Naive thymus-derived CD4-positive, alpha-beta T cell (primary cell): Measurements from ENCODE around the gene CCER1. TPM values are rescaled to one million over a fixed set of nuclear protein-coding genes. Genes with fewer than 3 reads are reported as not detected.

Source experiments
- ATAC-seq: fragments of 150-1000 bp; cut with Tn5 transposase; 2 replicates; pipeline ENCODE4 v1.10.0; 2021; ENCODE audit warnings: mild to moderate bottlenecking, moderate library complexity
- CTCF ChIA-PET: fragments of 350-600 bp; sonication (Branson Sonifier 250); formaldehyde crosslinking; loops from one replicate; lab custom pipeline; 2021; ENCODE audit warnings: antibody characterized with exemption; lab: Charles Lee
- POLR2A ChIA-PET: fragments of 350-600 bp; sonication (Branson Sonifier 250); formaldehyde crosslinking; loops from one replicate; lab custom pipeline; 2021; ENCODE audit warnings: antibody characterized with exemption, inconsistent platforms; lab: Charles Lee
- DNase-seq, 9 donors: peaks; one replicate each; pipeline versions ENCODE4 v3.0.0 to v3.0.0-alpha.2; 2020 to 2022; ENCODE audit warnings: mixed read lengths in 1 of 9
- H3K27ac ChIP-seq: one replicate; pipeline ENCODE4 v1.7.0; 2013; ENCODE audit warnings: mild to moderate bottlenecking, low read depth, low read length, moderate library complexity
- H3K27me3 ChIP-seq, 2 donors: one replicate each; pipeline ENCODE4 v1.7.0; 2013; ENCODE audit warnings: low read length in 2 of 2, mild to moderate bottlenecking in 2 of 2, moderate library complexity in 2 of 2; ENCODE audit not compliant: control insufficient read depth in 2 of 2, insufficient read depth in 2 of 2
- H3K36me3 ChIP-seq, 3 experiments: 1 replicate in 2 of 3; 2 replicates in 1 of 3; pipeline ENCODE4 v1.7.0; 2013; ENCODE audit warnings: low read length in 3 of 3, mild to moderate bottlenecking in 3 of 3, moderate library complexity in 1 of 3; ENCODE audit not compliant: insufficient read depth in 3 of 3, control insufficient read depth in 2 of 3
- H3K4me1 ChIP-seq, 2 donors: one replicate each; pipeline ENCODE4 v1.7.0; 2013; ENCODE audit warnings: low read length in 2 of 2, mild to moderate bottlenecking in 2 of 2, moderate library complexity in 1 of 2; ENCODE audit not compliant: control insufficient read depth in 2 of 2, insufficient read depth in 2 of 2
- H3K4me3 ChIP-seq: 2 replicates; pipeline ENCODE4 v1.7.0; 2013; ENCODE audit warnings: mild to moderate bottlenecking, low read length
- H3K9me3 ChIP-seq, 3 experiments: 1 replicate in 2 of 3; 2 replicates in 1 of 3; pipeline ENCODE4 v1.7.0; 2013; ENCODE audit warnings: low read length in 3 of 3; ENCODE audit not compliant: control insufficient read depth in 2 of 3
- H3K27ac Mint-ChIP-seq, 9 donors: one replicate each; pipeline ENCODE4 v1.8.0; 2020 to 2022; ENCODE audit warnings: mixed read lengths in 9 of 9, mild to moderate bottlenecking in 8 of 9, moderate library complexity in 5 of 9, inconsistent platforms in 2 of 9
- H3K27me3 Mint-ChIP-seq, 5 donors: one replicate each; pipeline ENCODE4 v1.8.0; 2021 to 2022; ENCODE audit warnings: mixed read lengths in 5 of 5, mild to moderate bottlenecking in 1 of 5
- H3K36me3 Mint-ChIP-seq, 5 donors: one replicate each; pipeline ENCODE4 v1.8.0; 2020 to 2022; ENCODE audit warnings: mixed read lengths in 5 of 5, mild to moderate bottlenecking in 3 of 5, inconsistent platforms in 1 of 5
- H3K4me1 Mint-ChIP-seq, 7 donors: one replicate each; pipeline ENCODE4 v1.8.0; 2020 to 2022; ENCODE audit warnings: mixed read lengths in 7 of 7, mild to moderate bottlenecking in 3 of 7, inconsistent platforms in 1 of 7
- H3K4me3 Mint-ChIP-seq, 10 donors: one replicate each; pipeline ENCODE4 v1.8.0; 2020 to 2022; ENCODE audit warnings: mild to moderate bottlenecking in 10 of 10, mixed read lengths in 10 of 10, moderate library complexity in 6 of 10, inconsistent platforms in 2 of 10
- H3K9me3 Mint-ChIP-seq, 11 donors: one replicate each; pipeline ENCODE4 v1.8.0; 2020 to 2022; ENCODE audit warnings: mixed read lengths in 11 of 11, mild to moderate bottlenecking in 4 of 11, inconsistent platforms in 1 of 11, moderate library complexity in 1 of 11
- intact Hi-C, 2 donors: fragments of 100-400 bp; cut with micrococcal nuclease; formaldehyde crosslinking; loops; one replicate each; pipeline ENCODE4 v1.15.1; 2023
- polyA plus RNA-seq, 2 donors: library from polyadenylated mRNA; unstranded; fragments of 300-500 nt; fragmentation: Illumina TruSeq; gene quantifications; one replicate each; pipeline ENCODE4 v1.2.3, GENCODE V29; 2021
- total RNA-seq, 6 experiments: library from RNA in 5 of 6; stranded (reverse) in 5 of 6; gene quantifications; 1 replicate in 5 of 6; 2 replicates in 1 of 6; pipeline ENCODE4 v1.2.3 and lab custom pipeline; 2021 to 2026

The CCER1 gene, protein sequence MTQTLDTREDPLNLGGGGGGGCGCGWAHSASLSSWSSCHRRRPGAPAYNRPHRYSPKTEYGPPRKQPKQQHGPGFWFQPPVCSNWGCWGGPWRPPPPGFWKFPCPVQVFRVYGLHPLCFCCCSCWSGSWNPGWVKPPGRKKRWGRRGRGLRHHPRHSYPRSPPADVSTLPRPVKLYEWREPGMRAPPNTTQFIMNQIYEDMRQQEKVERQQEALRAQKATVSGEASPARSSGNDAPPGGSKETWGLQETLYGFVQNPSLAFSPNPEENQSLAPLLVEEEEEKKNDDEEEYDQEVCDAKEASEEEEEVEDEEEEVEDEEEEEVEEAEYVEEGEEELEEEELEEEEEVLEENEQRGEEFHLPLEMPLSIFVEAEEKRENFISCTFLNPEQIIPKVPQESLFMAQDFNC
- not detected for total RNA-seq
- polyA plus RNA-seq = not detected
- not detected for total RNA-seq (lab: John Stamatoyannopoulos, UW)

DNA sequence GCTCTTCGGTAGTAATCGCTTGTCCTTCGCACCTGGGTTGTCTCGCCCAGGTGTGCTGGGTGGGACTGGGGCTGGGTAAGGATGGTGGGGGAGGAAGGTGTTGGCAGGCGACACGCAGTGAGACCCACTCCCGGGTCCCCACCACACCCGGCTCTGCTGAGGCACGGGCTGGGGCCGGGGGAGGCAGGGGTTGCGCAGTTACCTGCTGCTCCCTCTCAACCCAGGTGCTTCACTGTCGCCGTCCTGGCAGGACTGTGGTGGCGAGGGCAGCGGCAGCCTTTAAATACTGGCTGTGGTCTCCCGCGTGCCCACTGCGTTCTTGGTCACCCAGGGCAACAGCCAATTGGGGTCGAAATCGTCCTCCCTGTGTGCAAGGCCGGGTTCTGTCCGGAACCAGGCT, at the start of gene CCER1:
Gene CCER1, minus strand, starts transcription at position 256 of the 400 bp plus-strand sequence. CDS start 434 bp downstream, outside the sequence.
- H3K4me1 ChIP-seq = no peaks in the 10 kb centered on the region
- peaks cover 0 to 3% of the 10 kb centered on the region in 2 donors for H3K27me3 ChIP-seq
- H3K27ac ChIP-seq = no peak within 1 kb of the TSS
- H3K36me3 ChIP-seq = no peaks in the 10 kb centered on the region
- H3K4me1 Mint-ChIP-seq = peaks cover 0 to 2% (median 0%) of the 10 kb centered on the region in 7 donors
- ATAC-seq (no peak), DNase-seq (no peak)
- no peaks in the 10 kb centered on the region for H3K9me3 ChIP-seq
- no peaks in the 10 kb centered on the region for H3K36me3 Mint-ChIP-seq
- peaks cover 0 to 6% (median 4%) of the 10 kb centered on the region in 5 donors for H3K27me3 Mint-ChIP-seq
- no peaks in the 10 kb centered on the region for H3K9me3 Mint-ChIP-seq
- H3K4me3 Mint-ChIP-seq = no peak within 1 kb of the TSS
- POLR2A ChIA-PET = no interaction called here
- intact Hi-C loops = loop anchor here (5.0 kb wide), 2 partner anchors 1413 to 1938 kb away; no protein-coding TSS in a partner anchor
- no peak within 1 kb of the TSS for H3K4me3 ChIP-seq
- H3K27ac Mint-ChIP-seq = no peak within 1 kb of the TSS
- CTCF ChIA-PET = no interaction called here

DNA sequence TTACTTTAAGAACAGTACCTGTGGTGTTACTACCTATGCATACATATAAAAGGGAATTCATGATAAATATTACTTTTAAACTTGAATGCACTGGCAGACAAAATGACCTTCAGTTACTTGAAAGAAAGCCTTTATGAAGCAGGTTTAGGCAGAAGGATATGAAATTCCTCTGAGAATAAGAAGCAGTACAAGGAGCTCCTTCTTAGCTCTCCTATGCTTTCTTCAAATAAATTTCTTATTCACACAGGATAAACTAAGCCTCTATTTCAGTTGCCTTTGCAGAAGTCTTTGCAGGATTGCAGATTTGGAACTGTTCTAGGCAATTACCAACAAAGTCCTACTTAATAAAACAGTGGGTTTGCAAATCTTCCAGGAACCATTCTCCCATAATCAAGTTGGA, 48.8 kb upstream of the CCER1 start:
- no peaks in the 10 kb centered on the region for H3K36me3 Mint-ChIP-seq
- no peak overlapping the region for H3K4me3 ChIP-seq
- CTCF ChIA-PET = no interaction called here
- H3K27me3 Mint-ChIP-seq = peaks cover 0 to 11% (median 5%) of the 10 kb centered on the region in 5 donors
- H3K4me3 Mint-ChIP-seq = no peak overlapping the region
- H3K4me1 ChIP-seq = no peaks in the 10 kb centered on the region
- H3K36me3 ChIP-seq = no peaks in the 10 kb centered on the region
- no peak for DNase-seq
- no peak overlapping the region for H3K27ac ChIP-seq
- no peaks in the 10 kb centered on the region for H3K27me3 ChIP-seq
- POLR2A ChIA-PET = no interaction called here
- intact Hi-C loops = no loop called here
- no peaks in the 10 kb centered on the region for H3K9me3 ChIP-seq
- H3K9me3 Mint-ChIP-seq = peaks cover 0 to 7% (median 0%) of the 10 kb centered on the region in 11 donors
- H3K27ac Mint-ChIP-seq = no peak overlapping the region
- ATAC-seq = no peak
- peaks cover 0 to 20% (median 6%) of the 10 kb centered on the region in 7 donors for H3K4me1 Mint-ChIP-seq

DNA sequence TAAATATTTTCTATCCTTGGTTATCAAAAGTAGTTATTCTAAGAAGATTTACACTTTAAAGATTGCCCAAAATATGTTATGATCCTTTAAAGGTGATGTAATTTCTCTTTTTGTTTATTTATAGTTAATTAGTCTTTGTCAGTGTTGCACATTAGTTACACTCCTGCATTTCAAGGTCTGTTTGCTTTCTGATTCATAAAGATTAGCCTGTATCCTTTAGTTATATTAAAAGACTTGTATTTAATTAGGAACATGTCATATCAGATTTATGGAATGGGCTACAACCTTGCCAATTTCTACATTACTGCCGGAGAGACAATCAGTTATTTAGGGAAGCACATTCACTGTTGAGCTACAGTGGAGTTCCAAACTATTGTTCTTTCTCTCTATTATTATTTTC, 46.3 kb upstream of the CCER1 start:
- no peaks in the 10 kb centered on the region for H3K27me3 ChIP-seq
- H3K27ac Mint-ChIP-seq = no peak overlapping the region
- H3K9me3 Mint-ChIP-seq = no peaks in the 10 kb centered on the region
- H3K4me3 ChIP-seq = no peak overlapping the region
- no peaks in the 10 kb centered on the region for H3K9me3 ChIP-seq
- no peaks in the 10 kb centered on the region for H3K4me1 ChIP-seq
- ATAC-seq (no peak), DNase-seq (no peak)
- POLR2A ChIA-PET = no interaction called here
- no peak overlapping the region for H3K4me3 Mint-ChIP-seq
- intact Hi-C loops = no loop called here
- H3K4me1 Mint-ChIP-seq = no peaks in the 10 kb centered on the region
- H3K36me3 ChIP-seq = no peaks in the 10 kb centered on the region
- peaks cover 0 to 11% (median 10%) of the 10 kb centered on the region in 5 donors for H3K27me3 Mint-ChIP-seq
- no peaks in the 10 kb centered on the region for H3K36me3 Mint-ChIP-seq
- CTCF ChIA-PET = no interaction called here
- no peak overlapping the region for H3K27ac ChIP-seq

DNA sequence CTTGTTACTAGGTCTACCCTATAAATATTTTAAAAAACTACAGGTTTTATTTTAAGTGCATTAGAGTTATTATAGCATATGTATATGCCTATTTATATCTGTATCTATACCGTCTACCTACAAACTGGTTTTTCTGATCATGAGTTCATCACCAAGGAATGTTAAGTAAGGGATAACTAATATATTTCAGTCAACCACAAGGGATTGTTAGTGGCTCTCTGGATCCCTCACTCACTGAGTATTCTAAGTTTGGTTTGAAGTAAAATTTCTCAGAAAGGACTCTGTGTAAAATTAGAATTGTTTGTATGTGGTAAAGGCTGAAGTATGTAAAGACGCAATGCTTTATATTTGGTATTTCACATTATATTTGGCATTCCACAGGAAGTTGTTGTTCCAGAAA, 45.0 kb upstream of the CCER1 start:
- ChIA-PET CTCF (interaction anchor here (0.7 kb wide), 1 partner anchor 1538 kb away, joined by 3 read pairs; no protein-coding TSS in a partner anchor), POLR2A (no interaction called here)
- Mint-ChIP-seq H3K27me3 (peaks cover 0 to 11% (median 10%) of the 10 kb centered on the region in 5 donors), H3K9me3 (no peaks in the 10 kb centered on the region), H3K4me1 (no peaks in the 10 kb centered on the region), H3K36me3 (no peaks in the 10 kb centered on the region), H3K27ac (no peak overlapping the region), H3K4me3 (no peak overlapping the region)
- intact Hi-C loops = no loop called here
- H3K27me3 ChIP-seq = no peaks in the 10 kb centered on the region
- ATAC-seq = no peak
- no peaks in the 10 kb centered on the region for H3K9me3 ChIP-seq
- H3K4me1 ChIP-seq = no peaks in the 10 kb centered on the region
- DNase-seq = no peak
- H3K36me3 ChIP-seq = no peaks in the 10 kb centered on the region
- H3K27ac ChIP-seq = no peak overlapping the region
- H3K4me3 ChIP-seq = no peak overlapping the region

DNA sequence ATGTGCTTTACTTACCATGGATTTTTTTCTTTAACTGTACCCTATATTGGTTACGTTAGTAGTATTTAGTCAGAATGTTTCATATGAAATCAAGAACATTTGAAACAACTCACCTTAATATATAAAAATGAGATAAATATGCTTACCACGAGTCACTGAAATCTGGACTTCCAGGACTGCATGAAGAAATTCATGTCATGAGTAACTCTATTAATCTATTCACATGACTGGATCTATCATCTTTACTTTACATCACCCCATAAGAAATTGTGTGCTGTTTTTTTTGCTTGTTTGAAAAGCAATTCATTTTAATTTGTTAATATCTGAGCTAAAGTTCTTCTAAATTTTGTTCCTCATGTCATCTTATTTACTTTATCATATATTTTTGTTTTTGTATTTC, 44.6 kb upstream of the CCER1 start:
- Histone ChIP-seq H3K4me3 (no peak overlapping the region), H3K27me3 (no peaks in the 10 kb centered on the region), H3K27ac (no peak overlapping the region), H3K36me3 (no peaks in the 10 kb centered on the region), H3K4me1 (no peaks in the 10 kb centered on the region), H3K9me3 (no peaks in the 10 kb centered on the region)
- peaks cover 0 to 11% (median 10%) of the 10 kb centered on the region in 5 donors for H3K27me3 Mint-ChIP-seq
- no peaks in the 10 kb centered on the region for H3K4me1 Mint-ChIP-seq
- H3K4me3 Mint-ChIP-seq = no peak overlapping the region
- DNase-seq (no peak), ATAC-seq (no peak)
- no peaks in the 10 kb centered on the region for H3K9me3 Mint-ChIP-seq
- ChIA-PET CTCF (interaction anchor here (0.7 kb wide), 1 partner anchor 1538 kb away, joined by 3 read pairs; no protein-coding TSS in a partner anchor), POLR2A (no interaction called here)
- no peak overlapping the region for H3K27ac Mint-ChIP-seq
- H3K36me3 Mint-ChIP-seq = no peaks in the 10 kb centered on the region
- intact Hi-C loops = no loop called here

DNA sequence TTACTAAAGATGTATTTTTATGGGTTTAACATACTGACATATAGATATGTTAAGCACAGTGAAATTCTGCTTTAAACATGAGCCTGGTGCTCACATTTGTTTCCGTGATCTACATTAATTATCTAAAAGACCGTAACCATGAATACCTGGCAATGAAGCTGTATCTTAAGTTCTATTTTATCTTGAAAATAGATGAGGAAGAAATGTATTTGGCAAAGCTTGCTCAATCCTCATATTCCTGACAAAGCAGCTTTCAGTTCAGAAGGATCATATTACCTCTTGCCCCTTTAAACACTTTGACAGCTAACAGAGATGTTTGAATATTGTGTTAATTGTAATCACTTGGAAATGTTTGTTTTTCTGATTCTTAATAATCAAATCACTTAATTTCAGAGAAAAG, 40.0 kb upstream of the CCER1 start:
- no peaks in the 10 kb centered on the region for H3K36me3 Mint-ChIP-seq
- H3K4me3 Mint-ChIP-seq = no peak overlapping the region
- Histone ChIP-seq H3K4me1 (no peaks in the 10 kb centered on the region), H3K36me3 (no peaks in the 10 kb centered on the region), H3K4me3 (no peak overlapping the region), H3K27me3 (no peaks in the 10 kb centered on the region), H3K27ac (no peak overlapping the region), H3K9me3 (no peaks in the 10 kb centered on the region)
- CTCF ChIA-PET = no interaction called here
- DNase-seq (no peak), ATAC-seq (no peak)
- POLR2A ChIA-PET = no interaction called here
- intact Hi-C loops = no loop called here
- peaks cover 0 to 11% (median 0%) of the 10 kb centered on the region in 5 donors for H3K27me3 Mint-ChIP-seq
- no peak overlapping the region for H3K27ac Mint-ChIP-seq
- H3K9me3 Mint-ChIP-seq = no peaks in the 10 kb centered on the region
- H3K4me1 Mint-ChIP-seq = no peaks in the 10 kb centered on the region
